Activated CD8-positive, alpha-beta memory T cell treated with anti-CD3 and anti-CD28 coated beads, Interleukin-2, amount 10 ng/mL, durations not matched to agents 7 days and 5 days (primary cell): Measurements from ENCODE around the gene CA5B. TPM values are rescaled to one million over a fixed set of nuclear protein-coding genes. Genes with fewer than 3 reads are reported as not detected.
"Not testable (repeated sequence)": the region's sequence is repeated elsewhere in the genome, so short reads cannot be mapped to it uniquely, and the experiment has no call there.

Source experiments
- ATAC-seq: fragments of 150-1000 bp; cut with Tn5 transposase; one replicate; pipeline ENCODE4 v1.10.0; 2021; ENCODE audit warnings: moderate library complexity
- CTCF ChIA-PET: fragments of 350-600 bp; sonication (Branson Sonifier 250); formaldehyde crosslinking; loops from one replicate; lab custom pipeline; 2021; ENCODE audit warnings: antibody characterized with exemption; lab: Charles Lee
- DNase-seq: peaks from one replicate; pipeline ENCODE4 v3.0.0-alpha.2; 2020
- H3K27ac Mint-ChIP-seq: one replicate; pipeline ENCODE4 v1.8.0; 2021; ENCODE audit warnings: mild to moderate bottlenecking, mixed read lengths
- H3K27me3 Mint-ChIP-seq: one replicate; pipeline ENCODE4 v1.8.0; 2021; ENCODE audit warnings: mixed read lengths
- H3K36me3 Mint-ChIP-seq: one replicate; pipeline ENCODE4 v1.8.0; 2021; ENCODE audit warnings: mild to moderate bottlenecking, mixed read lengths
- H3K4me1 Mint-ChIP-seq: one replicate; pipeline ENCODE4 v1.8.0; 2021; ENCODE audit warnings: mixed read lengths
- H3K4me3 Mint-ChIP-seq: one replicate; pipeline ENCODE4 v1.8.0; 2021; ENCODE audit warnings: mild to moderate bottlenecking, moderate library complexity, mixed read lengths
- H3K9me3 Mint-ChIP-seq: one replicate; pipeline ENCODE4 v1.8.0; 2022; ENCODE audit warnings: low read depth, mixed read lengths
- total RNA-seq, 2 experiments: library from RNA; stranded (reverse); gene quantifications; one replicate each; pipeline ENCODE4 v1.2.3, GENCODE V29; 2021

The CA5B gene
- total RNA-seq, 2 experiments from 2014 or later = 7.8 to 12.7 TPM

DNA sequence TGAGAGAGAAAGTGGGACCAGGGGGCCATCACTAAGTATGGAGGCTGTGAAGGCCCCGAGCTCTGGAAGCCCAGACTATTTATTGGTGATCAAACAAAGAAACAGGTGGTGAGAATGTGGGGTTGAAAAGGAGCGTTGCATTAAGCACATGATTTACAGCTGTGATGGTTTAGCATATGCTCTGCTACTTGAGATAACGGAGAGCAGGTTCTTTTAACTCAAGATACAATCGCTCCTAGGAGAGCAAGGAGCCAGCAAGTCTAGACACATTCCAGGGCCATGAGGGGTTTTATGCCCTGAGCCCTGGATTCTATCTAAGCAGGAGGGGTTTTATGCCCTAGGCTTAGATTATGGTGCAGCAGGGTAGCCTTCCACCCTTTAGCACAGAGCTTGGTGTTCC lies 6.7 kb upstream of the CA5B start:
- not testable (repeated sequence) for H3K27me3 Mint-ChIP-seq

DNA sequence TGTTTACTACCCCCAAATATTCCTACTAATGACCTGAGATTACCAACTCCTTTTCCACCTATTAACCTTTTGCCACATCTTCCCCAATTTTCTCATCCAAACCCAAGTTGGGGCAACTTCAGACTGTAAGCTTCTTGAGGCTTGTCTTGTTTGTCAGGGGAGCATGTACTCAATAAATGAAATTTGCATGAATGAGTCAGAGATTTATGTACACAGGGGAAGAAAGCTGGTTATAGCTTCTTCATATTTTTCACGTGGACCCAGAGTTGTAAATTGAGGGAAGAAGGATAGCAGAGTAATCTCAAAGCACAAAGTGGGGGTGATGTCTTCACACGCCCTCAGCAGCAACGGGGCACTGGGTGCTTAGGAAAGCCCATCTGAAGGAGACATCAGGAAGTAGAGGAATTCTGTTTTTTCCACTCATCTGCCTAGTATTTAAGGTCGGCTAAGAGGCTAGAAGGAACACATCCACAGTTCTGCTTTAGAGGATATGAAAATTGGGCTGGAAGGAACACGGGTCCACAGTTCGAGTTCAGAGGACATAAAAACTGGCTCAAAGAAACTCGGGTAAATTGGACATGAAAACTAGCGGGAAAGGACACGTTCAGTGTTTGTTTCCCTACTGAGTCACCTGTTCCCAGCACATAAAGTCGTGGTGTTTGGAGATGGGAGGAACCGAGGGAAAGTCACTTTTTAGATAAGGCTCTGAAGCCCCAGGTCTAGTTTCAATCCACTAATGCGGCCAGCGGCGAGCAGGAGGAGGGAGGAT lies 696 bp upstream of the CA5B start:
- H3K36me3 Mint-ChIP-seq = peaks cover 7% of the 10 kb centered on the region
- DNase-seq (no peak), ATAC-seq (no peak)
- CTCF ChIA-PET = interaction anchor here (1.1 to 3.1 kb wide), 4 partner anchors 10 to 244 kb away, joined by 3 to 10 read pairs (median 6); partner anchors contain the start of genes PIR and ZRSR2
- H3K9me3 Mint-ChIP-seq = no peaks in the 10 kb centered on the region
- peaks cover 24% of the 10 kb centered on the region for H3K4me1 Mint-ChIP-seq
- H3K4me3 Mint-ChIP-seq = peak overlapping the region; percentile 81
- H3K27ac Mint-ChIP-seq = peak overlapping the region; percentile 56
- no peaks in the 10 kb centered on the region for H3K27me3 Mint-ChIP-seq

More for the DNA sequence above, 6.7 kb upstream of the CA5B start:
- H3K4me3 Mint-ChIP-seq, H3K27ac Mint-ChIP-seq, H3K9me3 Mint-ChIP-seq, DNase-seq, CTCF ChIA-PET, H3K4me1 Mint-ChIP-seq, H3K36me3 Mint-ChIP-seq, ATAC-seq: not testable (repeated sequence)

DNA sequence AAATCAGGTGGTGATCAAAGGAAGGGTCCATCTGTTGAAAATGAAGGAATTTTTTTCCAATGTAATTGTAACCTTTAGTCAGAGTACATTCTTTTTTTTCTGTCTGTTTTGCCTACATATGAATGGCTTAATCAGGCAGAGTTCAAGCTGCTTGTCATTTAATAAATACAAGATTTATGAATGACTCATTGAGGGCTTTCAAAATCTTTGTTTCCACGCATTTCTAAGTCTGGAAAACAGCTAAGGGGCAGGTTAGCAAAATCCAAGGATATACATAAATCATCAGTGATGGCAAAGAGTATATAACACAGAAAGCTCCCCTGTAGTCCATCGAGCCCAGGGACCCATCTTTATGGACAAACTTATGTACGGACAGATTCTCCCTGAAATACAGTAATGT lies 1.8 kb downstream of the CA5B start:
- H3K36me3 Mint-ChIP-seq = peaks cover 9% of the 10 kb centered on the region
- CTCF ChIA-PET = interaction anchor here (2.8 to 3.1 kb wide), 2 partner anchors 8 to 50 kb away, joined by 9 to 10 read pairs; partner anchors contain the start of gene ZRSR2
- H3K4me3 Mint-ChIP-seq = no peak overlapping the region
- H3K4me1 Mint-ChIP-seq = peaks cover 24% of the 10 kb centered on the region
- DNase-seq (no peak), ATAC-seq (no peak)
- H3K27me3 Mint-ChIP-seq = no peaks in the 10 kb centered on the region
- no peak overlapping the region for H3K27ac Mint-ChIP-seq
- H3K9me3 Mint-ChIP-seq = no peaks in the 10 kb centered on the region

DNA sequence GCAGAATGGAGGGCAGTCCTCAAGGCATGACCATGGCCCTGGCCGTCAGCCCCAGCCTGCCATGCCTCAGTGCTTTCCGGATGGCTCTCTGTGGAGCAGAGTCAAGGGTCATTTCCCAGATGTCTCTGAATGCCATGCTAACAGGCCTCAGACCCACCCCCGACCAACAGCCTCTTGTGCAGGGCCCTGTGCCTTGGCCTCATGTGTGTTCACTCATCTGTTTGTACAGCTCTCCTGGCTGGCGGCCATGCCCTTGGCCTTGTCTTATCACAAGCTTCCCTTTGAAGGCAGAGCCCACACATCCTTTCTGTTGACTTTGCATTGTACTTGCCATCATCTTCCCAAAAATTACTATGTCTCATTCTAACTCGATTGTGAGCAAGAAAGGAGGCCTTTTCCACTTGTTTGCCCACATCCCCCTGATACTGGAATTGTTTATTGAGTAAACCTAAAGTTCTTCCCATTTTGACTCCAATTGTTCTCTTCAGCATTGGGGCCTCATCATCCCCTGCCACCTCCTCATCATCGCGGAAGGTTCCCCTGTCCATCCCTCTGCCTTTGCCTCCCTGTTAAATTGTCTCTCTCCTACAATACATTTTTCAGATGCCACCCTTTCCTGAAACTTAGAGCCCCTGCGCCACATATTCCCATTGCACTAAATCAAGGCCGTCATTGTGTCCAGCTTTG lies 6.3 kb downstream of the CA5B start:
- no peaks in the 10 kb centered on the region for H3K27me3 Mint-ChIP-seq
- peaks cover 20% of the 10 kb centered on the region for H3K36me3 Mint-ChIP-seq
- H3K4me1 Mint-ChIP-seq = peaks cover 21% of the 10 kb centered on the region
- H3K27ac Mint-ChIP-seq = peak overlapping the region; percentile 3
- H3K4me3 Mint-ChIP-seq = no peak overlapping the region
- no peaks in the 10 kb centered on the region for H3K9me3 Mint-ChIP-seq
- CTCF ChIA-PET = no interaction called here
- DNase-seq = no peak
- ATAC-seq = no peak

DNA sequence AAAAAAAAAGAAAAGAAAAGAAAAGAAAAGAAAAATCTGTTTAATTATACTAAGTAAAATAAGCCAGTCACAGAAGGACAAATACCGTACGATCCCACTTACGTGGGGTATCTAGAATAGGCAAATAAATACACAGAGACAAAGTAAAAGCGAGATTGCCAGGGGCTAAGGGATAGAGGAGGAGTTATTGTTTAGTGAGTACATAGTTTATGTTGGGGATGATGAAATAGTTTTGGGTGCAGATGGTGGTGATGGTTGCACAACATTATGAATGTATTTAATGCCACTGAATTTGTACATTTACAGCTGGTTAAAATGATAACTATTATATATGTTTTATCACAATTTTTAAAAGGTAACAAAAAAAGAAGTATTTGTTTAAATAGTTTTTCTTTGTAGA lies 7.1 kb downstream of the CA5B start:
- Mint-ChIP-seq H3K27me3 (no peaks in the 10 kb centered on the region), H3K4me3 (no peak overlapping the region), H3K36me3 (peaks cover 22% of the 10 kb centered on the region), H3K4me1 (peaks cover 23% of the 10 kb centered on the region), H3K27ac (no peak overlapping the region), H3K9me3 (no peaks in the 10 kb centered on the region)
- no peak for DNase-seq
- CTCF ChIA-PET = no interaction called here
- ATAC-seq = no peak

DNA sequence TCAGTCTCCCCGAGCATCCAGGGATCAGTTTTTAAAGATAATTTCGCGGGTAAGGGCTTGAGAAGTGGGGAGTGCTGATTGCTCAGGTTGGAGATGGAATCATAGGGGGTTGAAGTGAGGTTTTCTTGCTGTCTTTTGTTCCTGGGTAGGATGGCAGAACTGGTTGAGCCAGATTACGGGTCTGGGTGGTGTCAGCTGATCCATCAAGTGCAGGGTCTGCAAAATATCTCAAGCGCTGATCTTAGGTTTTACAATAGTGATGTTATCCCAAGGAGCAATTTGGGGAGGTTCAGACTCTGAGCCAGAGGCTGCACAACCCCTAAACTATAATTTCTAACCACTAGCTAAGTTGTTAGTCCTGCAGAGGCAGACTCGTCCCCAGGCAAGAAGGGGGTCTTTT lies 8.6 kb downstream of the CA5B start:
- H3K4me3 Mint-ChIP-seq, H3K27me3 Mint-ChIP-seq, DNase-seq, ATAC-seq, H3K9me3 Mint-ChIP-seq, H3K27ac Mint-ChIP-seq: not testable (repeated sequence)
- peaks cover 36% of the 10 kb centered on the region for H3K4me1 Mint-ChIP-seq
- CTCF ChIA-PET = interaction anchor here (2.1 kb wide), 1 partner anchor 8 kb away, joined by 10 read pairs; the partner anchor contains the start of gene CA5B
- peaks cover 24% of the 10 kb centered on the region for H3K36me3 Mint-ChIP-seq

DNA sequence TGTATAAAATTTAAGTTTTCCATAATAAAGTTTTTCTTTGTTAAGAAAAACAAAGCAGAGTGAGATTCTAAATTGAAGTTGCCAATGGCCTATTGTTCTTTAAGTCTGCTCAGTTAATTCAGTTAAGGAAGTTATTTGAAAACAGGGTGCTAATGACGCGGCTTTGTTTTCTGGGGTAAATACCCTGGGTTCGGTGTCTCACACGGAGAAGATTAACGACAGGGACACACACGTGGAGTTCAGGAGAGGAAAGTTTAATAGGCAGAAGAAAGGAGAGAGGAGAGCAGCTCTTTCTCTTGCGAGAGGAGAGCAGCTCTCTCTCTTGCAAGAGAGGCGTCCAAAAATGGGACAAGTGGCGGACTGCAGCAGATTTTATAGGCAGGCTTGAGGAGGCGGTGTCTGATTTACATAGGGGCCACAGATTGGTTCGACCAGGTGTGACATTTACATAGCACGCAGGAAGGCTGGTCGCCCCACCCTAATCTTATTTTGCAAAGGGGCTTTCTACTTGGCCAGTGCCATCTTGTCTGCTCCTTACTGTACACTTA lies 9.6 kb downstream of the CA5B start:
- Mint-ChIP-seq H3K27ac (no peak overlapping the region), H3K27me3 (no peaks in the 10 kb centered on the region), H3K9me3 (no peaks in the 10 kb centered on the region), H3K36me3 (peaks cover 18% of the 10 kb centered on the region), H3K4me1 (peaks cover 40% of the 10 kb centered on the region), H3K4me3 (no peak overlapping the region)
- CTCF ChIA-PET = interaction anchor here (1.8 to 2.1 kb wide), 2 partner anchors 9 to 11 kb away, joined by 5 to 10 read pairs; partner anchors contain the start of gene CA5B
- DNase-seq (no peak), ATAC-seq (no peak)

DNA sequence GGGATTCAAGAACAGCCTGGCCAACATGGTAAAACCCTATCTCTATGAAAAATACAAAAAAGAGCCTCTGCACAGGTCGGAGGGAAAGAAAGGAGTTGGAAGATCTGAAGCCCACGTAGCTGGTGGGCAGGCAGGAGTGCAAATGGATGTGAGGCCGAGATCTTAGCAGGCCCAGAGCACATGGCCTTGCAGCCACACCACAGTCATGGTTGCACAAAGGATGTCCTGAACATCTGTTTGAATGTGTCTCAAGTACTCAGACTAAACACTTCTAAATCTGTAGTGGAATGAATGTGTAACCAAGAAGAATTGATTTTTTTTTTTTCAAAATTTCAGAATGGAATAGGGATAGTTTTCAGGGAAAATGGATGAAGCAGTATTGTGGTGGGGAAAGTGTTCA lies 10.8 kb downstream of the CA5B start:
- no peak overlapping the region for H3K4me3 Mint-ChIP-seq
- peaks cover 41% of the 10 kb centered on the region for H3K4me1 Mint-ChIP-seq
- no peak for ATAC-seq
- H3K27ac Mint-ChIP-seq = peak overlapping the region; percentile 97
- peaks cover 15% of the 10 kb centered on the region for H3K36me3 Mint-ChIP-seq
- H3K9me3 Mint-ChIP-seq = no peaks in the 10 kb centered on the region
- CTCF ChIA-PET = interaction anchor here (1.2 to 2.1 kb wide), 3 partner anchors 8 to 10 kb away, joined by 3 to 10 read pairs (median 5); partner anchors contain the start of gene CA5B
- H3K27me3 Mint-ChIP-seq = no peaks in the 10 kb centered on the region
- DNase-seq = no peak

DNA sequence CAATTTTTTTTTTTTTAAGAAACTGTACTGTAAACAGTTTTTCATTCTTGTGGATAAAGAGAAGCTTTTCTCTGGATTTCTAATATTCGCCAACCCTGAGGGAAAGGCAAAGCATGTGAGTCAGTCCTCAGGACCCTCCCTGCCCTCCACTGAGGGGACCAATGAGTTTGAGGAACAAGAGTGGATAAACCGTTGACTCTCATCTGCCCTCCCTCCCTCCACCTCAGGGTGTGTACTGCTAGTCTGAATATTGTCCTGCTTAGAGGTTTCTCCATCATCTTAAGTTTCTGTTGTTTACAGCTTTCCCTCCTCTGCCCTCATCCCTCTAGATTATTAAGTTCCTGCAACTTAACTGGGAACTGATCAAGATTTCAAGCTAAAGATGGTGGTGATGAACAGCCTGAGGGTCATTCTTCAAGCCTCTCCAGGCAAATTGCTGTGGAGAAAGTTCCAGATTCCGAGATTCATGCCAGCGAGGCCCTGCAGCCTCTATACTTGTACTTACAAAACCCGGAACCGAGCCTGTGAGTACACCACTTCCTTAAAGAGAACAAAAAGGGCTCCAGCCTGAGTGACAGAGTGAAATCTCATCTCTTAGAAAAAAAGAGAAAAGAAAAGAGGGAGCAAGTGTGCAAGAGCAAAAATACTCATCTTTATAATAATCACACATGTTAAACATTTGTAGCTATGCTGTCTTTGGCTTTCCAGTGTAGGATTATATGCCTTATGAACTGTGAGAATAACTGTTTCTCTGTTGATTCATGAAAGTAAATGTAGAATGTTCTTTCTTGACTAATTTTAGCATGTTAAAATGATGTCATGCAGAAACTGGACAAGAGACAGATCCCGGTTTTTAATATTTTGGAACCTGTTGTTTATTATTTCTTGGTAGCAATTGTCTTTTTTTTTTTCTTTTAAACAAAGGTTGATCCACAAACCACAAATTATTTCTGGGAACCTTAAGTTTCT lies 11.9 kb downstream of the CA5B start:
- peak overlapping the region; percentile 55 for H3K4me3 Mint-ChIP-seq
- ATAC-seq (peak; percentile 63), DNase-seq (peak; percentile 56)
- no peaks in the 10 kb centered on the region for H3K9me3 Mint-ChIP-seq
- peaks cover 44% of the 10 kb centered on the region for H3K4me1 Mint-ChIP-seq
- CTCF ChIA-PET = interaction anchor here (1.2 to 1.8 kb wide), 3 partner anchors 9 to 11 kb away, joined by 3 to 5 read pairs (median 4); partner anchors contain the start of gene CA5B
- H3K36me3 Mint-ChIP-seq = peaks cover 15% of the 10 kb centered on the region
- H3K27me3 Mint-ChIP-seq = no peaks in the 10 kb centered on the region
- H3K27ac Mint-ChIP-seq = peak overlapping the region; percentile 97

DNA sequence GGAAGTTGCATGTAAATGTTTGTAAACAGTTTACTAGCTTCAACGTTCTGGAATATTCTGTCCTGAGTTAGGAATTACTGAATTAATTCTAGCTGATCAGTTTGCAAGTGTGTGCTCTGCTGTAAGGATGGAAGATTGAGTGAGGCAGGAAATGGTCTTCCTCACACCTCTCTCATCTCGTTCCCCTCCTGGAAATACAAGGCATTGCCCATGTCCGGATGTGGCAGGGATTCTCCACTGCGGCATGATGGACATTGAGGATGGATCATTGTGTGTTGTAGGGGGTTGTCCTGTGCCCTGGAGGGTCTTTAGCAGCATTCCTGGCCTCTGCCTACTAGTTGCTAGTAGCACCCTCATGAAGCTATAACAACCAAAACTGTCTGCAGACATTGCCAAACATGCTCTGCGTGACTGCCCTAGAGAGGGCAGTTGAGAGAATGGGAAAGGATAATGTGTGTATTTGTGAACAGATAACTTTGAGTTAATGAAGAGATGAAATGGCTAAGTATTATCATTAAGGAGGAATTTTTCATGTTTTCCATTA lies 12.6 kb downstream of the CA5B start:
- Mint-ChIP-seq H3K27me3 (no peaks in the 10 kb centered on the region), H3K27ac (peak overlapping the region; percentile 97), H3K4me1 (peaks cover 44% of the 10 kb centered on the region), H3K36me3 (peaks cover 15% of the 10 kb centered on the region), H3K4me3 (peak overlapping the region; percentile 55), H3K9me3 (no peaks in the 10 kb centered on the region)
- CTCF ChIA-PET = interaction anchor here (1.4 to 1.5 kb wide), 2 partner anchors 12 kb away, joined by 4 read pairs; partner anchors contain the start of gene CA5B
- ATAC-seq (peak; percentile 43), DNase-seq (peak; percentile 43)

DNA sequence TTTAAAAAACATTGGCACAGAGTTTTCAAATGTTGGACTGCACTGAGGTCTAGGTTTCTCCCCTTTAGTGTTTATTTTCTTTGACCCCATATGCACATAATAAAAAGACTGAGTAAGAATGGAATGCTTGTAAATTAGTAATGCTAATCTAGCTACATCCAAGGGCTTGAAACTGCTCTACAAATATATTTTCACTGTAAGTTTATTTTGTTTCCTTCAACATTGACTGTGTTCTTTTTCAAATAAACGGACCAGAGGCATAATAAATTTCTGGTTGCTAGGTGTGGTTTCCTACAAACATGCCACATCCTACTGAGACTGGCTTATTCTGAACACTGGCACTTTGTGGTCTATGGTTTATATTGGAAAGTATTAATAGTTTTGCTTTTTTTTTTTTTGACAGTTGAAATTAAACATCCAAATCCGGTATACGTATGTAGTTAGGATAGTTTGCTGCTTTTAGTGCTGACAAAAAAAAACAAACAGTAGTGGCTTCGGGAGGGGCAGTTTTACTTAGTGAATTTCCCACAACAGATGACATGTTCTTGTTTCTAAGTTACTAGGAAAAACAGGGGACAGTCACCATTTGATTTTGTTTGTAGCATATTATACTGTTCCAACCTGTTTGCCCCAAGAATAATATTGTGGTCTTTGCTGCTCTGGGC lies 13.2 kb downstream of the CA5B start:
- CTCF ChIA-PET = interaction anchor here (1.5 kb wide), 1 partner anchor 13 kb away, joined by 4 read pairs; the partner anchor contains the start of gene CA5B
- H3K36me3 Mint-ChIP-seq = peaks cover 15% of the 10 kb centered on the region
- peak; percentile 45 for DNase-seq
- no peaks in the 10 kb centered on the region for H3K9me3 Mint-ChIP-seq
- H3K27ac Mint-ChIP-seq = peak overlapping the region; percentile 97
- peaks cover 44% of the 10 kb centered on the region for H3K4me1 Mint-ChIP-seq
- ATAC-seq = peak; percentile 67
- no peaks in the 10 kb centered on the region for H3K27me3 Mint-ChIP-seq
- H3K4me3 Mint-ChIP-seq = peak overlapping the region; percentile 55

DNA sequence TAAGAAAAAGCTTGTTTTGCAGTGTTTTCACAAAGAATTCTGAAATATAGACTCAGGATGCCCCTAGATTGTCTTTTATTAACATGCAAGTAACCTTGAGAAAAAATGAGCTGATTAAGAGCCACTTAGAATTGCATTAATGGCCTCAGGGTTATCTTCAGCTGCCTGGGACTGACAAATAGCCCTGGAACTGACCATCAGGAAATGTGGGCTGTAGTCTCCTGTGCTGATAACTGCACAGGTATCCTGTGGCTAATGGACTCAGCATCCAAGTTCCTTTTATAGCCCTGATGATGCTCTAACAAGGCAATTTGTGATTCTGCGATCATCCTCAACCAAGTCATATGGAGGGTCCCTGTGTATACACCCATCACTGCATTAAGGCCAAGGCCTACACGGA lies 17.0 kb downstream of the CA5B start:
- Mint-ChIP-seq H3K36me3 (peaks cover 2% of the 10 kb centered on the region), H3K4me1 (peaks cover 45% of the 10 kb centered on the region), H3K9me3 (no peaks in the 10 kb centered on the region), H3K27me3 (no peaks in the 10 kb centered on the region), H3K27ac (no peak overlapping the region), H3K4me3 (no peak overlapping the region)
- CTCF ChIA-PET = no interaction called here
- ATAC-seq (no peak), DNase-seq (no peak)
